ENCODE data around the gene PRLH. TPM values are rescaled to one million over a fixed set of nuclear protein-coding genes. Genes with fewer than 3 reads are reported as not detected.

PRLH gene
- total and polyA plus RNA-seq, 2 of the 13 experiments (the other 11 are each of a cell fraction or from before 2014, with no cell fraction given), result not detected

DNA sequence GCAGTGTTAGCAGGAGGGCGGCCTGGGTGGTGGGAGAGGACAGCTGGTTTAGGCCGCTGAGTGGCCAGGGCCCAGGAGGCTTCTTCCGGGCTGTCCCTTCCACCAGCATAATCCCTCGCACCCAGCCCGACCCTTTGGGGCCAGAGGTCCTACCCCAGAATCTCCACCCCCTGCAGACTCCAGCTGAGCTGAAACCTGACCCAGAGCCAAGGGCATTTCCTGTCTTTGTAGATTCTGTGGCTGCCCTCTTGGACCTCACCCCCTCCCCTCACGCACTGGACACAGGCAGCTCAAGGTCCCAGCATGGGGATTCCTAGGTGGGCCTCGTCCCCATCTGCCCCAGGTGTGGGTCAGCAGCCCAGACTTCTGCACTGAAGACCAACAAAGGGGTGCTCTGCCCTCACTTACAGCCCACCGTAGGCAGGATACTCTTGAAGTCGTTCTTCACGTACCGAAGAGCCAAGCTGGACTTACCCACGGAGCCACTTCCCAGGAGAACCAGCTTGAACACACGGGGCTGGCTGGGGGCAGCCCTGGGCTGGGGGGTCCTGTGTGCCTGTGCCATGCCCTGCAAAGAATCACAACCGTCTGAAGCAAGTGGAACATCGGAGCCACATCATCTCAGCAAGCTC is 19.3 kb downstream of the PRLH start (continued):
- TF ChIP-seq, protein P1, sequence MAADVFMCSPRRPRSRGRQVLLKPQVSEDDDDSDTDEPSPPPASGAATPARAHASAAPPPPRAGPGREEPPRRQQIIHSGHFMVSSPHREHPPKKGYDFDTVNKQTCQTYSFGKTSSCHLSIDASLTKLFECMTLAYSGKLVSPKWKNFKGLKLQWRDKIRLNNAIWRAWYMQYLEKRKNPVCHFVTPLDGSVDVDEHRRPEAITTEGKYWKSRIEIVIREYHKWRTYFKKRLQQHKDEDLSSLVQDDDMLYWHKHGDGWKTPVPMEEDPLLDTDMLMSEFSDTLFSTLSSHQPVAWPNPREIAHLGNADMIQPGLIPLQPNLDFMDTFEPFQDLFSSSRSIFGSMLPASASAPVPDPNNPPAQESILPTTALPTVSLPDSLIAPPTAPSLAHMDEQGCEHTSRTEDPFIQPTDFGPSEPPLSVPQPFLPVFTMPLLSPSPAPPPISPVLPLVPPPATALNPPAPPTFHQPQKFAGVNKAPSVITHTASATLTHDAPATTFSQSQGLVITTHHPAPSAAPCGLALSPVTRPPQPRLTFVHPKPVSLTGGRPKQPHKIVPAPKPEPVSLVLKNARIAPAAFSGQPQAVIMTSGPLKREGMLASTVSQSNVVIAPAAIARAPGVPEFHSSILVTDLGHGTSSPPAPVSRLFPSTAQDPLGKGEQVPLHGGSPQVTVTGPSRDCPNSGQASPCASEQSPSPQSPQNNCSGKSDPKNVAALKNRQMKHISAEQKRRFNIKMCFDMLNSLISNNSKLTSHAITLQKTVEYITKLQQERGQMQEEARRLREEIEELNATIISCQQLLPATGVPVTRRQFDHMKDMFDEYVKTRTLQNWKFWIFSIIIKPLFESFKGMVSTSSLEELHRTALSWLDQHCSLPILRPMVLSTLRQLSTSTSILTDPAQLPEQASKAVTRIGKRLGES (CRISPR knock-in tag; IDR thresholded peaks at IDR 0.05; ENCODE audit: borderline replicate concordance), result no peak
- TF ChIP-seq, protein P2, sequence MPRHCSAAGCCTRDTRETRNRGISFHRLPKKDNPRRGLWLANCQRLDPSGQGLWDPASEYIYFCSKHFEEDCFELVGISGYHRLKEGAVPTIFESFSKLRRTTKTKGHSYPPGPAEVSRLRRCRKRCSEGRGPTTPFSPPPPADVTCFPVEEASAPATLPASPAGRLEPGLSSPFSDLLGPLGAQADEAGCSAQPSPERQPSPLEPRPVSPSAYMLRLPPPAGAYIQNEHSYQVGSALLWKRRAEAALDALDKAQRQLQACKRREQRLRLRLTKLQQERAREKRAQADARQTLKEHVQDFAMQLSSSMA (CRISPR knock-in tag; IDR thresholded peaks at IDR 0.05), result peak; percentile 68; the same call in 1 of the 2 replicates
- TF ChIP-seq, protein P3, sequence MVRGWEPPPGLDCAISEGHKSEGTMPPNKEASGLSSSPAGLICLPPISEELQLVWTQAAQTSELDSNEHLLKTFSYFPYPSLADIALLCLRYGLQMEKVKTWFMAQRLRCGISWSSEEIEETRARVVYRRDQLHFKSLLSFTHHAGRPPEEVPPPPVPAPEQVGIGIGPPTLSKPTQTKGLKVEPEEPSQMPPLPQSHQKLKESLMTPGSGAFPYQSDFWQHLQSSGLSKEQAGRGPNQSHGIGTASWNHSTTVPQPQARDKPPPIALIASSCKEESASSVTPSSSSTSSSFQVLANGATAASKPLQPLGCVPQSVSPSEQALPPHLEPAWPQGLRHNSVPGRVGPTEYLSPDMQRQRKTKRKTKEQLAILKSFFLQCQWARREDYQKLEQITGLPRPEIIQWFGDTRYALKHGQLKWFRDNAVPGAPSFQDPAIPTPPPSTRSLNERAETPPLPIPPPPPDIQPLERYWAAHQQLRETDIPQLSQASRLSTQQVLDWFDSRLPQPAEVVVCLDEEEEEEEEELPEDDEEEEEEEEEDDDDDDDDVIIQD (CRISPR knock-in tag; IDR thresholded peaks at IDR 0.05; ENCODE audit: low read depth), result peak; percentile 85
- TF ChIP-seq ZNF468 (CRISPR knock-in tag; IDR thresholded peaks at IDR 0.05) (no peak), ZZZ3 (CRISPR knock-in tag; IDR thresholded peaks at IDR 0.05; ENCODE audit: borderline replicate concordance) (0 out of 2 replicates have a peak, but pooled peaks have one; percentile 62), RXRA (CRISPR knock-in tag; IDR thresholded peaks at IDR 0.05) (peak; percentile 98), ZNF598 (CRISPR knock-in tag; IDR thresholded peaks at IDR 0.05; ENCODE audit: borderline replicate concordance) (peak; percentile 85; the same call in 1 of the 2 replicates), ZNF253 (CRISPR knock-in tag; IDR thresholded peaks at IDR 0.05; ENCODE audit: borderline replicate concordance) (no peak), MTF1 (CRISPR knock-in tag; IDR thresholded peaks at IDR 0.05) (no peak), ZNF205 (CRISPR knock-in tag; IDR thresholded peaks at IDR 0.05) (peak; percentile 83), ZNF567 (CRISPR knock-in tag; IDR thresholded peaks at IDR 0.05; ENCODE audit: borderline replicate concordance) (peak; percentile 87; the same call in 1 of the 2 replicates)
- TF ChIP-seq, protein P4, sequence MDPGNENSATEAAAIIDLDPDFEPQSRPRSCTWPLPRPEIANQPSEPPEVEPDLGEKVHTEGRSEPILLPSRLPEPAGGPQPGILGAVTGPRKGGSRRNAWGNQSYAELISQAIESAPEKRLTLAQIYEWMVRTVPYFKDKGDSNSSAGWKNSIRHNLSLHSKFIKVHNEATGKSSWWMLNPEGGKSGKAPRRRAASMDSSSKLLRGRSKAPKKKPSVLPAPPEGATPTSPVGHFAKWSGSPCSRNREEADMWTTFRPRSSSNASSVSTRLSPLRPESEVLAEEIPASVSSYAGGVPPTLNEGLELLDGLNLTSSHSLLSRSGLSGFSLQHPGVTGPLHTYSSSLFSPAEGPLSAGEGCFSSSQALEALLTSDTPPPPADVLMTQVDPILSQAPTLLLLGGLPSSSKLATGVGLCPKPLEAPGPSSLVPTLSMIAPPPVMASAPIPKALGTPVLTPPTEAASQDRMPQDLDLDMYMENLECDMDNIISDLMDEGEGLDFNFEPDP (CRISPR knock-in tag; conservative IDR thresholded peaks at IDR 0.05), result 0 out of 2 replicates have a peak, but pooled peaks have one; percentile 94
- TF ChIP-seq, protein P5, sequence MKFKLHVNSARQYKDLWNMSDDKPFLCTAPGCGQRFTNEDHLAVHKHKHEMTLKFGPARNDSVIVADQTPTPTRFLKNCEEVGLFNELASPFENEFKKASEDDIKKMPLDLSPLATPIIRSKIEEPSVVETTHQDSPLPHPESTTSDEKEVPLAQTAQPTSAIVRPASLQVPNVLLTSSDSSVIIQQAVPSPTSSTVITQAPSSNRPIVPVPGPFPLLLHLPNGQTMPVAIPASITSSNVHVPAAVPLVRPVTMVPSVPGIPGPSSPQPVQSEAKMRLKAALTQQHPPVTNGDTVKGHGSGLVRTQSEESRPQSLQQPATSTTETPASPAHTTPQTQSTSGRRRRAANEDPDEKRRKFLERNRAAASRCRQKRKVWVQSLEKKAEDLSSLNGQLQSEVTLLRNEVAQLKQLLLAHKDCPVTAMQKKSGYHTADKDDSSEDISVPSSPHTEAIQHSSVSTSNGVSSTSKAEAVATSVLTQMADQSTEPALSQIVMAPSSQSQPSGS (CRISPR knock-in tag; IDR thresholded peaks at IDR 0.05), result peak; percentile 87; the same call in 1 of the 2 replicates
- TF ChIP-seq, protein P6, sequence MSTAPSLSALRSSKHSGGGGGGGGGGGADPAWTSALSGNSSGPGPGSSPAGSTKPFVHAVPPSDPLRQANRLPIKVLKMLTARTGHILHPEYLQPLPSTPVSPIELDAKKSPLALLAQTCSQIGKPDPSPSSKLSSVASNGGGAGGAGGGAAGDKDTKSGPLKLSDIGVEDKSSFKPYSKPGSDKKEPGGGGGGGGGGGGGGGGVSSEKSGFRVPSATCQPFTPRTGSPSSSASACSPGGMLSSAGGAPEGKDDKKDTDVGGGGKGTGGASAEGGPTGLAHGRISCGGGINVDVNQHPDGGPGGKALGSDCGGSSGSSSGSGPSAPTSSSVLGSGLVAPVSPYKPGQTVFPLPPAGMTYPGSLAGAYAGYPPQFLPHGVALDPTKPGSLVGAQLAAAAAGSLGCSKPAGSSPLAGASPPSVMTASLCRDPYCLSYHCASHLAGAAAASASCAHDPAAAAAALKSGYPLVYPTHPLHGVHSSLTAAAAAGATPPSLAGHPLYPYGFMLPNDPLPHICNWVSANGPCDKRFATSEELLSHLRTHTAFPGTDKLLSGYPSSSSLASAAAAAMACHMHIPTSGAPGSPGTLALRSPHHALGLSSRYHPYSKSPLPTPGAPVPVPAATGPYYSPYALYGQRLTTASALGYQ (CRISPR knock-in tag; IDR thresholded peaks at IDR 0.05), result peak; percentile 89
